T1000 (cell line): ENCODE data around the gene ABTB2.

ENCODE experiments used
- DNase-seq: peaks from one replicate; lab custom pipeline; 2025; ENCODE audit warnings: mixed read lengths; lab: John Stamatoyannopoulos, UW

Gene ABTB2

GRCh38 chr11:34341931-34342533 is 15.8 kb downstream of the ABTB2 start:
- no peak for DNase-seq

GRCh38 chr11:34341096-34341495 is 16.7 kb downstream of the ABTB2 start:
- DNase-seq = no peak

- no peak for DNase-seq
Observed at GRCh38 chr11:34340653-34341052, 17.2 kb downstream of the ABTB2 start.

GRCh38 chr11:34339149-34340064 is 18.4 kb downstream of the ABTB2 start:
- no peak for DNase-seq

GRCh38 chr11:34337016-34337415 is 20.8 kb downstream of the ABTB2 start:
- DNase-seq = no peak

GRCh38 chr11:34335801-34336200 is 22.0 kb downstream of the ABTB2 start:
- no peak for DNase-seq

GRCh38 chr11:34335331-34335730 is 22.5 kb downstream of the ABTB2 start:
- DNase-seq = no peak

- no peak for DNase-seq
Observed at GRCh38 chr11:34333787-34334186, 24.0 kb downstream of the ABTB2 start.

- no peak for DNase-seq
Observed at GRCh38 chr11:34332524-34332923, 25.3 kb downstream of the ABTB2 start.

- no peak for DNase-seq
Observed at GRCh38 chr11:34331736-34332135, 26.1 kb downstream of the ABTB2 start.

GRCh38 chr11:34331329-34331728 is 26.5 kb downstream of the ABTB2 start:
- peak; percentile 54 for DNase-seq

- DNase-seq = no peak
Observed at GRCh38 chr11:34330653-34331052, 27.2 kb downstream of the ABTB2 start.

- DNase-seq = no peak
Observed at GRCh38 chr11:34329876-34330275, 27.9 kb downstream of the ABTB2 start.

- DNase-seq = no peak
Observed at GRCh38 chr11:34328632-34328910, 29.2 kb downstream of the ABTB2 start.

GRCh38 chr11:34327804-34328631 is 29.8 kb downstream of the ABTB2 start:
- no peak for DNase-seq

GRCh38 chr11:34324466-34324865 is 33.3 kb downstream of the ABTB2 start:
- no peak for DNase-seq

GRCh38 chr11:34323601-34324000 is 34.2 kb downstream of the ABTB2 start:
- no peak for DNase-seq

GRCh38 chr11:34318111-34319037 is 39.4 kb downstream of the ABTB2 start:
- peak; percentile 22 for DNase-seq

- no peak for DNase-seq
Observed at GRCh38 chr11:34317666-34318065, 40.1 kb downstream of the ABTB2 start.

- DNase-seq = no peak
Observed at GRCh38 chr11:34317036-34317360, 40.8 kb downstream of the ABTB2 start.

- DNase-seq = no peak
Observed at GRCh38 chr11:34316347-34317035, 41.3 kb downstream of the ABTB2 start.
